GM20431 (cell line): ENCODE results near the gene NFASC.

Source experiments
- in situ Hi-C: fragments of 300-500 bp; cut with MseI, MboI; formaldehyde crosslinking; loops from one replicate; pipeline ENCODE4 v1.15.0; 2020; ENCODE audit warnings: low sequenced_read_pairs; ENCODE audit not compliant: unreplicated experiment

The NFASC gene

GRCh38 chr1:204994086-204994862 lies 123.6 kb downstream of the NFASC start:
- in situ Hi-C loops = no loop called here

GRCh38 chr1:204996981-204997380 lies 126.3 kb downstream of the NFASC start:
- in situ Hi-C loops = no loop called here

GRCh38 chr1:204997591-204998355 lies 127.1 kb downstream of the NFASC start:
- in situ Hi-C loops = no loop called here

- in situ Hi-C loops = no loop called here
Measured at GRCh38 chr1:205001162-205001561, 130.5 kb downstream of the NFASC start.

- in situ Hi-C loops = no loop called here
Measured at GRCh38 chr1:205002705-205003104, 132.0 kb downstream of the NFASC start.

GRCh38 chr1:205003358-205004131 lies 132.9 kb downstream of the NFASC start:
- in situ Hi-C loops = no loop called here

- in situ Hi-C loops = no loop called here
Measured at GRCh38 chr1:205004351-205004750, 133.7 kb downstream of the NFASC start.

- in situ Hi-C loops = no loop called here
Measured at GRCh38 chr1:205008896-205009295, 138.2 kb downstream of the NFASC start.

GRCh38 chr1:205009670-205010069 lies 139.0 kb downstream of the NFASC start:
- in situ Hi-C loops = no loop called here

GRCh38 chr1:205012391-205013140 lies 141.9 kb downstream of the NFASC start:
- in situ Hi-C loops = no loop called here

GRCh38 chr1:205013683-205014367 lies 143.2 kb downstream of the NFASC start:
- in situ Hi-C loops = no loop called here

GRCh38 chr1:205014783-205015182 lies 144.1 kb downstream of the NFASC start:
- in situ Hi-C loops = no loop called here

GRCh38 chr1:205015241-205015640 lies 144.6 kb downstream of the NFASC start:
- in situ Hi-C loops = no loop called here

- in situ Hi-C loops = no loop called here
Measured at GRCh38 chr1:205016075-205016474, 145.4 kb downstream of the NFASC start.

GRCh38 chr1:205016584-205016983 lies 145.9 kb downstream of the NFASC start:
- in situ Hi-C loops = no loop called here

GRCh38 chr1:205017001-205017400 lies 146.3 kb downstream of the NFASC start:
- in situ Hi-C loops = no loop called here

GRCh38 chr1:205017766-205018165 lies 147.1 kb downstream of the NFASC start:
- in situ Hi-C loops = no loop called here

- in situ Hi-C loops = no loop called here
Measured at GRCh38 chr1:205018381-205018780, 147.7 kb downstream of the NFASC start.

GRCh38 chr1:205020466-205020865 lies 149.8 kb downstream of the NFASC start:
- in situ Hi-C loops = no loop called here
